HepG2 (cell line): Measurements from ENCODE around the gene RABEP1. TPM values are rescaled to one million over a fixed set of nuclear protein-coding genes. Genes with fewer than 3 reads are reported as not detected.

Experiments
- DMAP1 ChIP-seq: IDR thresholded peaks from 2 replicates; pipeline ENCODE4 v1.6.1; 2016
- DR1 ChIP-seq: sonication (generic); formaldehyde crosslinking; IDR thresholded peaks from 2 replicates; pipeline ENCODE4 v1.8.0; 2021; ENCODE audit warnings: mild to moderate bottlenecking, missing genetic modification reagents, inconsistent platforms
- GFI1 ChIP-seq: sonication (generic); formaldehyde crosslinking; IDR thresholded peaks from 2 replicates; pipeline ENCODE4 v1.5.0; 2020; ENCODE audit warnings: missing genetic modification reagents, mild to moderate bottlenecking, borderline replicate concordance
- HHEX ChIP-seq: IDR thresholded peaks from 2 replicates; pipeline ENCODE4 v1.6.1; 2016; ENCODE audit warnings: control low read depth
- HOXA3 ChIP-seq: sonication (generic); formaldehyde crosslinking; IDR thresholded peaks from 2 replicates; pipeline ENCODE4 v1.5.0; 2020; ENCODE audit warnings: missing genetic modification reagents
- KAT8 ChIP-seq: IDR thresholded peaks from 2 replicates; pipeline ENCODE4 v1.6.1; 2016; ENCODE audit warnings: missing genetic modification reagents, missing compliant biosample characterization
- NFKBIZ ChIP-seq: IDR thresholded peaks from 2 replicates; pipeline ENCODE4 v1.6.1; 2018; ENCODE audit warnings: missing genetic modification reagents, missing compliant biosample characterization
- SIN3B ChIP-seq: fragments of 150-350 bp; IDR thresholded peaks from 2 replicates; pipeline ENCODE4 v1.6.1; 2014; ENCODE audit warnings: low read length
- SNRNP70 ChIP-seq: fragments of 200-400 bp; formaldehyde crosslinking; IDR thresholded peaks from 2 replicates; pipeline ENCODE4 v1.6.1; 2017; ENCODE audit warnings: mild to moderate bottlenecking, low read depth, low read length, moderate library complexity
- STAT6 ChIP-seq: sonication (generic); formaldehyde crosslinking; IDR thresholded peaks from 2 replicates; pipeline ENCODE4 v1.4.0; 2020; ENCODE audit warnings: missing genetic modification reagents, mild to moderate bottlenecking, borderline replicate concordance
- SUZ12 ChIP-seq: fragments of 150-350 bp; IDR thresholded peaks from 2 replicates; pipeline ENCODE4 v1.6.1; 2014; ENCODE audit warnings: low read depth, low read length
- TMF1 ChIP-seq: sonication (generic); formaldehyde crosslinking; IDR thresholded peaks from 2 replicates; pipeline ENCODE4 v1.8.1; 2022; ENCODE audit warnings: low read depth, missing genetic modification reagents
- ZNF207 ChIP-seq: fragments of 450-650 bp; IDR thresholded peaks from 2 replicates; pipeline ENCODE4 v1.6.1; 2016; ENCODE audit warnings: antibody characterized with exemption, borderline replicate concordance
- ZNF232 ChIP-seq: sonication (generic); formaldehyde crosslinking; IDR thresholded peaks from 2 replicates; pipeline ENCODE4 v1.4.0; 2020; ENCODE audit warnings: missing genetic modification reagents, borderline replicate concordance
- ZNF260 ChIP-seq: sonication (generic); formaldehyde crosslinking; IDR thresholded peaks from 2 replicates; pipeline ENCODE4 v1.4.0; 2020; ENCODE audit warnings: missing genetic modification reagents, low read depth, mild to moderate bottlenecking, borderline replicate concordance
- ZNF296 ChIP-seq: sonication (generic); formaldehyde crosslinking; conservative IDR thresholded peaks from 2 replicates; pipeline ENCODE4 v1.5.0; 2020; ENCODE audit warnings: mild to moderate bottlenecking, missing genetic modification reagents
- ZNF615 ChIP-seq: sonication (generic); formaldehyde crosslinking; IDR thresholded peaks from 2 replicates; pipeline ENCODE4 v1.5.0; 2020; ENCODE audit warnings: mild to moderate bottlenecking, missing genetic modification reagents, borderline replicate concordance
- polyA plus RNA-seq, 8 experiments: library from polyadenylated mRNA; depleted of rRNA in 3 of 8; stranded (reverse) in 7 of 8; unstranded in 1 of 8; fragments of >200 nt; fragmentation: Illumina TruSeq in 4 of 8; extraction: Trizol in 4 of 8; gene quantifications; 2 replicates each; pipeline versions ENCODE4 v1.2.1 to v1.2.3, GENCODE V29; 2011 to 2016; ENCODE audit warnings: low read depth in 4 of 8, missing spikeins in 1 of 8, mixed read lengths in 1 of 8; ENCODE audit not compliant: insufficient read depth in 1 of 8
- total RNA-seq, 5 experiments: library from RNA; depleted of rRNA; stranded (reverse); fragments of >200 nt; fragmentation: Illumina TruSeq; extraction: Trizol; gene quantifications; 2 replicates each; pipeline ENCODE4 v1.2.3, GENCODE V29; 2016; ENCODE audit warnings: low read depth in 1 of 5
- TF ChIP-seq, protein P1 (sequence below): sonication (generic); formaldehyde crosslinking; IDR thresholded peaks from 2 replicates; pipeline ENCODE4 v1.4.0; 2020; ENCODE audit warnings: mild to moderate bottlenecking, missing genetic modification reagents

The RABEP1 gene
- total and polyA plus RNA-seq, 2 of the 13 experiments (the other 11 are each of a cell fraction or from before 2014, with no cell fraction given) = 13.7 to 41.5 TPM

DNA sequence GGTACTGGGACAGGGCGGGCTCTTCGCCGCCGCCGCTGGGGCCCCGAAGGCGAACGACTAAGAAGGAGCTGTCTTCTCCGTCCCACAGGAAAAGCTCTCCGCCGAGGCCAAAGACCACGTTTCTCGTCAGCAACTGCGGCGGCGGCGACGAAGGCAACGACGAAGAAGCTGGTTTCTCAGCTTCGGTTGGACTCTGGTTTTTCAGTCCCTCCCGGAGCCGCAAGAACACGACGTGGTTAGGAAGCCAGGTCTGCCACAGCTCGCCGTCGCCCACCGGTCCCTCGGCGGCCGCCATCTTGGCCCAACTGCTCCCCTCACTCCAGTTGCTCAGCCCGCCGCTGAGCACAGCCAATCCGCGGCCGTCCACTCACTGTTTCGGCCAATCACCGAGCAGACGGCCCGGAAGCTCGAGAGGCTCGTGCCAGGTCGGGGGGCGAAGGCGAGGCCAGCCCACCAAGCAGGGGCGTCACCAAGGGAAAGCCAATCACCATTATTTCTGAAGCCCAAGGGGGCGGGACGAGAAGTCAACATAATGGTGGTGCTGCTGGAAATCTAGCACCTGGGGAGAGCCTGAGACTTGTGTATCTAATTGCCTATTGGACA, 137.4 kb downstream of the RABEP1 start, which contains the start of gene NUP88 (continued):
- no peak for TF ChIP-seq ZNF207
- no peak for TF ChIP-seq TMF1 (CRISPR knock-in tag)
- no peak for TF ChIP-seq ZNF260
- no peak for TF ChIP-seq HHEX
- no peak; the same call in 1 of the 2 replicates for TF ChIP-seq DMAP1
- no peak for TF ChIP-seq GFI1 (CRISPR knock-in tag)
- TF ChIP-seq SIN3B = peak; percentile 73
- TF ChIP-seq SNRNP70 = no peak
- TF ChIP-seq ZNF615 = no peak
- TF ChIP-seq SUZ12 = no peak
- TF ChIP-seq ZNF296 (CRISPR knock-in tag) = no peak
- TF ChIP-seq, protein P1, sequence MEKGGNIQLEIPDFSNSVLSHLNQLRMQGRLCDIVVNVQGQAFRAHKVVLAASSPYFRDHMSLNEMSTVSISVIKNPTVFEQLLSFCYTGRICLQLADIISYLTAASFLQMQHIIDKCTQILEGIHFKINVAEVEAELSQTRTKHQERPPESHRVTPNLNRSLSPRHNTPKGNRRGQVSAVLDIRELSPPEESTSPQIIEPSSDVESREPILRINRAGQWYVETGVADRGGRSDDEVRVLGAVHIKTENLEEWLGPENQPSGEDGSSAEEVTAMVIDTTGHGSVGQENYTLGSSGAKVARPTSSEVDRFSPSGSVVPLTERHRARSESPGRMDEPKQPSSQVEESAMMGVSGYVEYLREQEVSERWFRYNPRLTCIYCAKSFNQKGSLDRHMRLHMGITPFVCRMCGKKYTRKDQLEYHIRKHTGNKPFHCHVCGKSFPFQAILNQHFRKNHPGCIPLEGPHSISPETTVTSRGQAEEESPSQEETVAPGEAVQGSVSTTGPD (CRISPR knock-in tag) = no peak
- peak; percentile 81; the same call in 1 of the 2 replicates for TF ChIP-seq HOXA3 (CRISPR knock-in tag)
- no peak for TF ChIP-seq DR1
- TF ChIP-seq KAT8 (CRISPR knock-in tag) = no peak; the same call in 1 of the 2 replicates
- no peak for TF ChIP-seq NFKBIZ (CRISPR knock-in tag)
- TF ChIP-seq ZNF232 (CRISPR knock-in tag) = no peak; the same call in 1 of the 2 replicates
- no peak for TF ChIP-seq STAT6 (CRISPR knock-in tag)
